Tibial artery (tissue), 4 donors: ENCODE results near the gene TRANK1.

Source experiments
- DNase-seq, 2 donors: peaks; one replicate each; pipeline ENCODE4 v3.0.0-alpha.2; 2019
- H3K27ac ChIP-seq, 2 donors: fragments of 200-600 bp; sonication (generic) in 1 of 2; 1 replicate in 1 of 2; 2 replicates in 1 of 2; pipeline ENCODE4 v1.5.1; 2018 to 2019; ENCODE audit warnings: mild to moderate bottlenecking in 1 of 2
- H3K27me3 ChIP-seq, 2 donors: fragments of 200-600 bp; sonication (generic) in 1 of 2; one replicate each; pipeline versions ENCODE4 v1.5.1 to v1.6.0; 2016 to 2019
- H3K36me3 ChIP-seq, 3 donors: fragments of 200-600 bp; sonication (generic) in 2 of 3; one replicate each; pipeline ENCODE4 v1.5.1; 2016 to 2019; ENCODE audit warnings: mild to moderate bottlenecking in 2 of 3
- H3K4me1 ChIP-seq, 4 donors: fragments of 200-600 bp; sonication (generic) in 2 of 4; 1 replicate in 3 of 4; 2 replicates in 1 of 4; pipeline ENCODE4 v1.5.1; 2016 to 2019
- H3K4me3 ChIP-seq, 2 donors: fragments of 200-600 bp; sonication (generic) in 1 of 2; 1 replicate in 1 of 2; 2 replicates in 1 of 2; pipeline ENCODE4 v1.5.1; 2018 to 2019; ENCODE audit warnings: mild to moderate bottlenecking in 2 of 2
- H3K9me3 ChIP-seq, 3 donors: fragments of 200-600 bp; sonication (generic) in 1 of 3; one replicate each; pipeline ENCODE4 v1.5.1; 2016 to 2019
- intact Hi-C: fragments of 100-400 bp; cut with DNase I; formaldehyde crosslinking; loops from one replicate; pipeline ENCODE4 v1.15.0; 2023; ENCODE audit warnings: low total_unique reads
- TF ChIP-seq, protein P1 (sequence below), 2 experiments: fragments of 200-600 bp in 1 of 2; fragments of 450-650 bp in 1 of 2; IDR thresholded peaks; one replicate each; pipeline ENCODE4 v1.5.1; 2017 to 2019; ENCODE audit warnings: antibody characterized with exemption in 2 of 2, mild to moderate bottlenecking in 1 of 2, moderate library complexity in 1 of 2

TRANK1 gene

DNA sequence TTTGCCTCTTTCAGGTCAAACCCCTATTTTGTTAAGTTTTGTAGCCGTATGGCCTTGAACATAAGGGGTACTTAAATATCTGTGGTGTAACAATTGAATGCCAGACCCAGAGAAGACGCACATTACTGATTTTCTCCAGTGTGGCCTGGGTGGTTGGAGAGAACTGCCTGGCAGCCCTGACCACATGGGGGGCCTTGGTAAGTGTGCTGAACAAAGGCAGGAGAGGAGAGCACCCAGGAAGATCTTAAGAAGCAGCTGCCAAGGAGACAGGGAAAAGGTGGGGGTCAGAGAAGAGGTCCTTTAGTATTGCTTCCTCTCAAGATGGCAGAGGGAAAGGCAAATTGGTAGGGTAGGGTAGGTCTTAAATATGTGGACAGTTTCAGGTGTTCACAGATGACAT, 35.7 kb downstream of the TRANK1 start:
- no peak overlapping the region for H3K27ac ChIP-seq
- TF ChIP-seq, protein P1, sequence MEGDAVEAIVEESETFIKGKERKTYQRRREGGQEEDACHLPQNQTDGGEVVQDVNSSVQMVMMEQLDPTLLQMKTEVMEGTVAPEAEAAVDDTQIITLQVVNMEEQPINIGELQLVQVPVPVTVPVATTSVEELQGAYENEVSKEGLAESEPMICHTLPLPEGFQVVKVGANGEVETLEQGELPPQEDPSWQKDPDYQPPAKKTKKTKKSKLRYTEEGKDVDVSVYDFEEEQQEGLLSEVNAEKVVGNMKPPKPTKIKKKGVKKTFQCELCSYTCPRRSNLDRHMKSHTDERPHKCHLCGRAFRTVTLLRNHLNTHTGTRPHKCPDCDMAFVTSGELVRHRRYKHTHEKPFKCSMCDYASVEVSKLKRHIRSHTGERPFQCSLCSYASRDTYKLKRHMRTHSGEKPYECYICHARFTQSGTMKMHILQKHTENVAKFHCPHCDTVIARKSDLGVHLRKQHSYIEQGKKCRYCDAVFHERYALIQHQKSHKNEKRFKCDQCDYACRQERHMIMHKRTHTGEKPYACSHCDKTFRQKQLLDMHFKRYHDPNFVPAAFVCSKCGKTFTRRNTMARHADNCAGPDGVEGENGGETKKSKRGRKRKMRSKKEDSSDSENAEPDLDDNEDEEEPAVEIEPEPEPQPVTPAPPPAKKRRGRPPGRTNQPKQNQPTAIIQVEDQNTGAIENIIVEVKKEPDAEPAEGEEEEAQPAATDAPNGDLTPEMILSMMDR (IDR thresholded peaks at IDR 0.05): no peak
- intact Hi-C loops: no loop called here
- no peaks in the 10 kb centered on the region for H3K36me3 ChIP-seq
- H3K9me3 ChIP-seq: no peaks in the 10 kb centered on the region
- no peak for DNase-seq
- H3K4me1 ChIP-seq: peaks cover 0 to 3% (median 0%) of the 10 kb centered on the region in 4 donors
- no peak overlapping the region for H3K4me3 ChIP-seq
- no peaks in the 10 kb centered on the region for H3K27me3 ChIP-seq

DNA sequence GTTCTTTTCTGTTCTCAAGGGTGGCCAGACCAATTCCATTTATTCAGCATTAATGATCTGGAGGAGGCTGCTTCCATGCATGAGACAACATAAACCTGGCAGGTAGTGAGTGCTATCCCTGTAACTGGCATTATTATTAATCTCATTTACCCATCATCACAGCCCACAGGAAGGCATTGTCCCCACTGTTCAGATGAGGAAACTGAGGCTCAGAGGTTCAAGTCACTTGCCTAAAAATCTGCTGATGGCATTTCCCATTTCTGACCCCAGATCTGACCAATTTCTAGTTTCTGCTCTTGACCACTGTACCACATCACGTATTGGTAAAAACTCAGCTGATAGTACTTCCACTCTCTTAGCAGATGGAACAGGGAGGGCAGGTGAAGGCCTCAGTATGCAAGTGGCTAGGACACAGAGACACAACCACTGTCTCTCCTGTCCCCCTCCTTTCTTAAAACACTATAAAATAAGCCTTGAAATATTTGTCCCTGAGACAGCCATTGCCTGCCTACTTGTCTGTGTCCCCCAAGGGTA, 36.1 kb downstream of the TRANK1 start:
- Histone ChIP-seq H3K4me3 (peak overlapping the region; percentile 40 to 43), H3K27ac (peak overlapping the region in 1 of 2 donors; percentile 42), H3K36me3 (no peaks in the 10 kb centered on the region), H3K27me3 (no peaks in the 10 kb centered on the region), H3K9me3 (no peaks in the 10 kb centered on the region), H3K4me1 (peaks cover 0 to 3% (median 0%) of the 10 kb centered on the region in 4 donors)
- DNase-seq: no peak
- intact Hi-C loops: no loop called here
- TF ChIP-seq, protein P1 (IDR thresholded peaks at IDR 0.05): no peak

DNA sequence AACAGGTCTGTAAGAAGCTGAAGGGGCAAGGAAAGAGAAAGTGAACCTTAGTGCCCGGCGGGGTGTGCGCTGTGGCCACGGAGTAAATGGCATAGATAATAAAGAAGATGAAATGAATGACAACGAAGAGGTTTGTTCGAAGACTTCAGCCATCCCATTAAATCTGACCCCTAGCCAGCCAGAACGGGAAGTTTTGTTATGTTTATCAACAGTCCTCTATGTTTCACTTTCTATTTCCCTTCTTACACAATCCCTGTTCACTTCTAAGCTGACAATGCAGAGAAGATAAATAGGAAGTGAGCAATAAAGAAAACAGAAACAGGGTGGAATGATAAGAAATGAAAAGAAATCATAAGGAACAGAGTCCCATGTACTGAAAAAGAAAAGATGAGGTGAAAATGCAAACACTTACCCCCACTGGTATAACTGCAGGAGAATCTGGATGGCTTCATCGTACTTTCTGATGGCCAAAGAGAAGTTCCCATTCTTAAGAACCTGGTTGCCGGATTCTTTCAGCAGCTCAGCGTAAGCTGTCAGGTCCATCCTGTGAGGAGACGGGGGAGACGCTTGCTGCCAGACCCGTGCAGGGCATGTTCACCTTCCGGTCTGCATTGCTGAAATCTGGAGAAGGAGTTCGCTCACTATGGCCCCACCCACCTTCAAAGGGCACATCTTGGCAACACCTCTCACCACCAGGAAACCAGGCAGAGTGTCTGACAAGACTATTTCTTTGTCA, 36.8 kb downstream of the TRANK1 start:
- intact Hi-C loops: no loop called here
- H3K27me3 ChIP-seq: no peaks in the 10 kb centered on the region
- DNase-seq: peak; percentile 34 to 70

DNA sequence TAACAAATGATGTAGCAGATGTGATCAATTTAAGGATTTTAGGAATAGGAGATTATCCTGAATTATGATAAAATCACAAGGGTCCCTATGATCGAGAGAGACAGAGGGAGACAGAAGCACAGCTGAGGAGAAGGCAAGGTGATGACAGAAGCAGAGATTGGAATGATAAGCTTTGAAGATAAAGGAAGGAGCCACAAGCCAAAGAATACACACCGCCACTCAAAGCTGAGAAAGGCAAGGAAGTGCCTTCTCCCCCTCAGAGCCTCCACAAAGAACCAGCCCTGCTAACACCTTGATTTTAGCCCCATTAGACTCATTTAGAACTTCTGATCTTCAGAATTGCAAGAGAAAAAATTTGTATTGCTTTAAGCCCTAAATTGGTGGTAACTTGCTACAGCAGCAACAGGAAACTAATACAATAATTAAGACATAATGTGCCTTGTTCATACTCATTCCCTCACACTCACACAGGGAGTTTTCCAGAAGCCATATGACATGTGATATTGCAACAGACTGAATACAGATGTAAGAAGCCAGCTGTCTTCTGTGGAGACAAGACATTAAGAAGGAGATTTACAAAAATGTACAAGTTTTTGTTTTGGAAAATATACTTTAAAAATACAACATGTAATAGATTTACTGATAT, 38.2 kb downstream of the TRANK1 start:
- H3K4me1 ChIP-seq: no peaks in the 10 kb centered on the region
- TF ChIP-seq, protein P1 (IDR thresholded peaks at IDR 0.05): no peak
- H3K36me3 ChIP-seq: no peaks in the 10 kb centered on the region
- intact Hi-C loops: no loop called here
- no peaks in the 10 kb centered on the region for H3K9me3 ChIP-seq
- no peaks in the 10 kb centered on the region for H3K27me3 ChIP-seq
- no peak for DNase-seq
- no peak overlapping the region for H3K4me3 ChIP-seq
- H3K27ac ChIP-seq: no peak overlapping the region

More for the DNA sequence above, 36.8 kb downstream of the TRANK1 start:
- TF ChIP-seq, protein P1 (IDR thresholded peaks at IDR 0.05): no peak
- H3K27ac ChIP-seq: peak overlapping the region; percentile 20 to 42
- H3K36me3 ChIP-seq: no peaks in the 10 kb centered on the region
- H3K4me3 ChIP-seq: peak overlapping the region; percentile 40 to 43
- peaks cover 0 to 3% (median 0%) of the 10 kb centered on the region in 4 donors for H3K4me1 ChIP-seq
- no peaks in the 10 kb centered on the region for H3K9me3 ChIP-seq

DNA sequence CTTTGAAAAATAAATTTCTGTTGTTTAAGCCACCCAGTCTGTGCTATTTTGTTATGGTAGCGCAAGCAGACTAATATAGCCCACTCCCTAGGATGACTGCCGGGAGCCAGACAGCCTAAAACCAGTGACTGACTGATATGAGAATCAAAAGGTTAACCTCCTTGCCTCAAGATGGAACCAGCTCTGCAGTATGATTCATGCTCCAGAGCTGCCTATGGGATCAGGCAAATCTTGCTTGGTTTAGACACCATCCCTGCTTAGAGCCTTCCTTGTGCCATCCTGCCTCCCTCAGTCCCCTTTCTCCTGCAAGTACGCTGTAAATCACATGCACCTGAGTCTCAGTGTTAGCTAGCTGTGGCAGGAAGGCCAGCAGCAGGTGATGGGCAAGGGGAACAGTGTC, 39.3 kb downstream of the TRANK1 start:
- Histone ChIP-seq H3K4me3 (no peak overlapping the region), H3K9me3 (no peaks in the 10 kb centered on the region), H3K4me1 (no peaks in the 10 kb centered on the region), H3K36me3 (no peaks in the 10 kb centered on the region), H3K27ac (no peak overlapping the region), H3K27me3 (no peaks in the 10 kb centered on the region)
- no peak for DNase-seq
- intact Hi-C loops: no loop called here
- TF ChIP-seq, protein P1 (IDR thresholded peaks at IDR 0.05): no peak
